Measurements from ENCODE around the gene MTFP1.
"Not testable (repeated sequence)": the region's sequence is repeated elsewhere in the genome, so short reads cannot be mapped to it uniquely, and the experiment has no call there.

The MTFP1 gene

GRCh38 chr22:30457981-30458380 lies 32.4 kb downstream of the MTFP1 start:
- FAIRE-seq = no peak

- no peak for FAIRE-seq
Measured at GRCh38 chr22:30459181-30460052, 33.8 kb downstream of the MTFP1 start.

GRCh38 chr22:30460147-30460546 lies 34.6 kb downstream of the MTFP1 start:
- FAIRE-seq = no peak

GRCh38 chr22:30460555-30460954 lies 35.0 kb downstream of the MTFP1 start:
- not testable (repeated sequence) for FAIRE-seq

- no peak for FAIRE-seq
Measured at GRCh38 chr22:30469165-30469564, 43.6 kb downstream of the MTFP1 start.

- no peak for FAIRE-seq
Measured at GRCh38 chr22:30470655-30471054, 45.1 kb downstream of the MTFP1 start.

GRCh38 chr22:30471616-30472318 lies 46.2 kb downstream of the MTFP1 start, which contains the start of gene SEC14L3:
TSS of gene SEC14L3 (minus strand) at chr22:30472017. CDS start at chr22:30471958, 59 bp downstream.
- no peak for FAIRE-seq

- no peak for FAIRE-seq
Measured at GRCh38 chr22:30472994-30473720, 47.6 kb downstream of the MTFP1 start.

- no peak for FAIRE-seq
Measured at GRCh38 chr22:30474121-30474520, 48.6 kb downstream of the MTFP1 start.

GRCh38 chr22:30474683-30475424 lies 49.3 kb downstream of the MTFP1 start:
- no peak for FAIRE-seq

Data from A204.1 (cell line).